HEK293 (cell line): ENCODE results near the gene PBLD.

Experiments used
- ZEB2 ChIP-seq: fragments of 450-650 bp; formaldehyde crosslinking; IDR thresholded peaks from 2 replicates; pipeline ENCODE4 v1.5.1; 2016; ENCODE audit warnings: missing biosample characterization, missing genetic modification characterization
- ZNF571 ChIP-seq: fragments of 450-650 bp; formaldehyde crosslinking; IDR thresholded peaks from 2 replicates; pipeline ENCODE4 v1.5.0; 2017; ENCODE audit warnings: missing biosample characterization, missing genetic modification characterization
- ZNF660 ChIP-seq: fragments of 450-650 bp; IDR thresholded peaks from 2 replicates; pipeline ENCODE4 v1.5.1; 2018; ENCODE audit warnings: missing biosample characterization, mild to moderate bottlenecking, missing genetic modification characterization

Gene PBLD

DNA sequence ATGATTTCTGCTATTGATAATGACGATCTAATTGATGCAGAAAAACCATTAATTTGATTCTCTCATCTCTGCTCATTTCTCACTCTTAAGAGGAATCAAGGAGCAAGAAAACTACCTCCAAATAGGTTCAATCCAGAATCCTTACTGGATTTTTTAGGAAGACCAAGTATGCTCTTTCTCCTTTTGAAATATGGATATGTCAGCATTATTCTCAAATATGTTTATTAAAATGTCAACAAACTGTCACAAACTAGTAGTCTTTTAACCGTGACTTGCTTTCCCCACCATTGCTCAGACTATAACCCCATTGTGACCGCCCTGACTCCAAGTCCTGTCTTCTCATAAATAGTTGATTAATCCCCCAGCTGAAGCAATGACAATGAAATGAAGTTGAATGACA, 99.7 kb downstream of the PBLD start (continued):
- TF ChIP-seq ZEB2 (no peak), ZNF571 (tag by site-specific recombination) (no peak), ZNF660 (tag by site-specific recombination) (no peak)
